Kidney capillary endothelial cell (primary cell): Measurements from ENCODE around the gene VPS33B.

ENCODE experiments used
- DNase-seq: peaks from one replicate; pipeline ENCODE4 v3.0.0-alpha.2; 2018; ENCODE audit warnings: low spot score

VPS33B gene

GRCh38 chr15:90949979-90950675 lies 72.3 kb downstream of the VPS33B start:
- no peak for DNase-seq
